T-helper 1 cell (primary cell): ENCODE measurements around the gene WNT11.

Source experiments
- DNase-seq, 5 donors: peaks; one replicate each; pipeline ENCODE4 v3.0.0-alpha.2; 2012 to 2020

The WNT11 gene

GRCh38 chr11:76152741-76153570 is 53.3 kb downstream of the WNT11 start:
- peak in 1 of 5 donors; percentile 9 for DNase-seq

DNA sequence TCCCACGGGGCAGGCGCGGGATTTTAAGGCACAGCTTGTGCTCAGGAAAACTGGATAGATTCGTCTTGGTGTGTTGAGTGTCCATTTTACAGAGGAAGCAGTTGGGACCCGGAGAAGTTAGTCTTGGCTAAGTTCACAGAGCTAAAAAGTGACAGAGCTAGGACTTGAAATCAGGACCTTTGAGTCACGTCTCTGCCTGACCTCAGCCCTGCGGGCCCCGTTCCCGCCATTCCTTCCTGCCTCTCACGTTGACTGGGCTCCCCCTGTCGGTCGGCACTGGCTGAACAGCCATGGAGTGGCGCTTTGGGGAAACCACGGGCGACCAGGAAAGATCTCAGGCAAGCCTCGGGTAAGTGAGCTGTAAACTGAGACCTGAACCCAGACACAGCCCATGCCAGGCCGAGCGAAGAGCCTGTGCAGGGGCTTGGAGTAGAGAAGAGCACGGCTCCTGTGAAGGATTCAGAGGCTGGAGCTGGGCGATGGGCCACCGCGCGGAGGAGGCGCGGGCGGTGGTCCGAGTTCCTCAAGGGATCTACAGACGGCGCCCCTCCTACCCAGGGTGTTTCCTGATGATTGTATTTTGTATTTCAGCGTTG is 54.1 kb downstream of the WNT11 start:
- DNase-seq, result peak; percentile 48 to 77 (median 62)

DNA sequence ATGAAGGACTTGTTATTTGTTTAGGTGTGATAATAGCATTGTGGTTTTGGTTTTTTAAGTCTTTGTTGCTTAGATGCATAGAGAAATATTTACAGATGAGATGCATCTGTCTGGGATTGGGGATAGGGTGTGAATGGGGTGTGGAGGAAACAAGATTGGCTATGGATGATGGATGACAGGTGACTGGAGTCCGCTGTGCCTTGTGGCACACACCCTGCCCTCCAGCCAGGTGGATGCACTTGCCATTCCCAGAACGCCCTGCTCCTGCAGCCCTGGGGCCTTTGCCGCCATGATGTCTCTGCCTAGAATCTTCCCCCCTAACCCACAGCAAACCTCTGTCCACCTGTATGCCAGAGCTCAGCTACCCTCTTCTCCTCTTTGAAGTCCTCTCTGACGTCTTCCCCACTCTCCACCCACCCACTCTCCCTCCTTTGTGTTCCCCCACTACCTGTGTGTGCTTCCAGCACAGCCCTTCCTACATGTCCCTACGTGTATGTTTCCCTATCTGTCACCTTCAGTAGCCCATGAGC is 54.7 kb downstream of the WNT11 start:
- no peak for DNase-seq

DNA sequence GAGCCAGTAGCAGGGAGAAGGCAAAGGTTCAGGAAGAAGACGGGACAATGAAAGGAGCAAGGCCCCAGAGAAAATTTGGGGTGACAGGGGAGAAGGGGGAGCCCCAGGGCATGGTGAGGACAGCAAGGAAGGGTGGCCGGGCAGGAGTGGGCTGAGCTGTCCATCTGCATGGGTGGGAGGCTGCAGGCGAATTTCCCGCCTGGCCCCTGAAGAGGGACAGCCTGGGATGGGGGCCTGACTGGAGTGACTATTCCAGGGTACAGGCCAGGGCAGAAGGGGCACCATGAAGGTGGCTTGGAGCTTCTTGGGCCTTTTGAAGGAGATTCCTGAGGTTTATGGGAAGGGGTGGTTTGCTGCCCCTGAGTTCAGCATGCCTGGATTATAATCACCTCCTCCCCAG is 56.2 kb downstream of the WNT11 start:
- no peak for DNase-seq

DNA sequence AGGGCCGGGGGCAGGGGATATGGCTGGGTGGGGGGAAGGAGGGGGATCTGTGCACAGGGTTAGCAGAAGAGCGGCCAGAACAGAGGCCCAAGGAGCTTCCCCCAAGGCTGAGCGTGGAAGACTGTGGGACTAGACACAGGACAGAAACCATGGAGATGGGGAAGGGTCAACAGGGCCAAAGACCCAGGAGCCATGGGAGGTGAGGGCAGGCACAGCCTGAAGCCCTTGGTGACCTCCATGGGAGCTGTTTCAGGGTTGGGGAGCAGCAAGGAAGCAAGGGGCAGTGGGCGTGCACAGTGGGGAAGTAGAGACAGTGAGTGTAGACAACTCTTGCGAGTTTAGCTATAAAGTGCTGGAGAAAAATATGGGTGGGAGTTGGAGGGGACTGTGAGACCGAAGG is 56.6 kb downstream of the WNT11 start:
- no peak for DNase-seq

- DNase-seq, result no peak
These were observed 57.2 kb downstream of the WNT11 start for GRCh38 chr11:76148941-76149613.

DNA sequence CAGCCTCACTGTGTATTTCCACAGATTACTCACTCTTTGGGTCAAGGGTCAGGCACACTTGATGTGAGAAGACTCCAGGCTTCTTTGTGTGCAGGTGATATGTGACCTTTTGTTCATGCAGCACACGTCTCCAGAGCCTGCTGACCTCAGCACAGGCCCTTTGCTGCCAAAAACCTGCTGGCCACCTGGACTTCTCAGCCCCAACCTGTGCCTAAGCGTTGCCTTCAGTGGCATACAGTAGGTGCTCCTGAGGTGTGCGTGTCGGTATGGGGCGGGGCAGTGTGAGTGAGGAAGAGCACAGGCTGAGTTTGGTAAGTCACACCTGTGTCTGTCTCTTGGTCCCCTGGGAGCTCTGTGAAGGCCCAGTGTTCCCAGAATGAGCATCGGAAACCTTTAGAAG is 58.1 kb downstream of the WNT11 start:
- no peak for DNase-seq

- no peak for DNase-seq
These were observed 59.1 kb downstream of the WNT11 start for GRCh38 chr11:76147106-76147740.

- no peak for DNase-seq
These were observed 63.0 kb downstream of the WNT11 start for GRCh38 chr11:76143274-76143673.

DNA sequence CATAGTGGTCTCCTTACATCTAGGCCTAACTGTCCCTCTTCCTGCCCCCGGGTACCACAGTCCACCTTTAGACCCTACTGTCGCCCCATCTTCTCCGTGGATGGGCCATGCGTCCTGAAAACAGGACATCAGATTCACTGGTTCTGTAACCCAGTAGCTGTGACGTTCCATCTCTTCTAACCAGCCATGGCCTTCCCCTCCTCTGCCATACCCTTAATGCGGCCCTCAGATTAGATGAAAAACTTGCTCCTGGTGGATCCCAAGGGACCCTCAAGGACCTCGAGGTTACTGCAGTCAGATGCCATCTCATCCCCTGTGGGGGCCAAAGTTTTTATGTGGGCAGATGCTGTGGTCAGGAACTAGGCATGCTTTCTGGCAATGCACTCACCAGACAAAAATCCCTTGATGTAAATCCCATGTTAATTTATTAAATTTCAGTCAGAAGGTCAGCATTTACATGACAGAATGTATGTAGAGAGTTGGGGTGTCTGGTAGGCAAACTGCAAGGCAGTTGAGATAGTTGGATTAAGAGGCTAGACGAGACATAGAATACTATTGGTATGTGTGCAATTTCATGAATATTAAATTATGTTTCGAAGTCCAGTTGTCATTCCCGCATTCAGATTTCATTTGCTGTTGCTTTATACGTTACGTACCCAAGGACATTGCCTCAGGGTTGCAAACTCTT is 64.3 kb downstream of the WNT11 start:
- DNase-seq, result no peak

DNA sequence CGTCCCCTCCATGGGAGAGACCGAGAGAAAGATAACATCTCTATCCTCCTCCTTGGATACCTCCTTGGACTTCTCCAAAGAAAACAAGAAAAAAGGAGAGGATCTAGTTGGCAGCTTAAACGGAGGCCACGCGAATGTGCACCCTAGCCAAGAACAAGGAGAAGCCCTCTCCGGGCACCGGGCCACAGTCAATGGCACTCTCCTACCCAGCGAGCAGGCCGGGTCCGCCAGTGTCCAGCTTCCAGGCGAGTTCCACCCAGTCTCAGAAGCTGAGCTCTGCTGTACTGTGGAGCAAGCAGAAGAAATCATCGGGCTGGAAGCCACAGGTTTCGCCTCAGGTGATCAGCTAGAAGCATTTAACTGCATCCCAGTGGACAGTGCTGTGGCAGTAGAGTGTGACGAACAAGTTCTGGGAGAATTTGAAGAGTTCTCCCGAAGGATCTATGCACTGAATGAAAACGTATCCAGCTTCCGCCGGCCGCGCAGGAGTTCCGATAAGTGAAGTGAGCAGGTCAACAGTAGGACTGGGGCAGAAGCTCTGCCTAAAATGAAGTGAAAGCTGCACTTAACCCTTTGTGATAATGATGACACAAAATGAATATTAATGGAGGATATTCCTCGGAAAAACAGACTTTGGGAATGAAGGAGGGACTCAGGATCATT is 65.3 kb downstream of the WNT11 start:
- no peak for DNase-seq

DNA sequence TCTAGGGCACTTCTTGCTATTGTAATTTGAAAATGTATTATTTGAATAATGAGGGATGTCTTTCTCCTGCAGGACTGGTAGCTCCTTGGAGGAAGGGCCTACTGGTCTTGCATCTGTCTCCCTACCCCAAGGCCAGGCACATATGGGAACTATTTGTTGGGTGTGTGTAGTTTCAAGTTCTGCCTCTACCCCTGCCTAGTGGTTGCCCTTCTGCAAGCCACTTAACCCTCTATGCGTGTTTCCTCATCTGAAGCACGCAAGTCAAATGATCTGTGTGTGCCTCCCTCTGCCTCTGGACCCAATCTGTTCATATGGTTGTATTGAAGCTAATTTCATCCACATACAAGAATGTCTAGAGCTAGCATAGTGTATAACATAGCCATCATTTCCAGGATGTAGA is 67.0 kb downstream of the WNT11 start:
- no peak for DNase-seq
